Activated gamma-delta T cell (primary cell): Measurements from ENCODE around the gene RYK.
"Not testable (repeated sequence)": the region's sequence is repeated elsewhere in the genome, so short reads cannot be mapped to it uniquely, and the experiment has no call there.

Experiments
- DNase-seq: peaks from one replicate; lab custom pipeline; 2025; lab: John Stamatoyannopoulos, UW

RYK gene

GRCh38 chr3:134253475-134254226, 3.0 kb upstream of the RYK start:
- no peak for DNase-seq

- DNase-seq: no peak
Observed at GRCh38 chr3:134252766-134253165, 2.1 kb upstream of the RYK start.

GRCh38 chr3:134251731-134252391, 1.2 kb upstream of the RYK start:
- DNase-seq: no peak

- DNase-seq: peak; percentile 40
Observed at GRCh38 chr3:134249935-134250716, 533 bp downstream of the RYK start.

GRCh38 chr3:134249296-134249841, 1.3 kb downstream of the RYK start:
- no peak for DNase-seq

- no peak for DNase-seq
Observed at GRCh38 chr3:134244921-134245320, 5.7 kb downstream of the RYK start.

- DNase-seq: no peak
Observed at GRCh38 chr3:134242649-134243617, 7.7 kb downstream of the RYK start.

GRCh38 chr3:134239538-134239937, 11.1 kb downstream of the RYK start:
- DNase-seq: no peak

- DNase-seq: no peak
Observed at GRCh38 chr3:134237454-134238145, 13.1 kb downstream of the RYK start.

- DNase-seq: no peak
Observed at GRCh38 chr3:134236505-134237170, 14.0 kb downstream of the RYK start.

GRCh38 chr3:134235577-134236076, 15.0 kb downstream of the RYK start:
- no peak for DNase-seq

- no peak for DNase-seq
Observed at GRCh38 chr3:134232951-134233350, 17.7 kb downstream of the RYK start.

GRCh38 chr3:134232151-134232550, 18.5 kb downstream of the RYK start:
- DNase-seq: no peak

GRCh38 chr3:134231131-134231530, 19.5 kb downstream of the RYK start:
- DNase-seq: no peak

- DNase-seq: no peak
Observed at GRCh38 chr3:134229038-134229437, 21.6 kb downstream of the RYK start.

- no peak for DNase-seq
Observed at GRCh38 chr3:134228479-134228878, 22.2 kb downstream of the RYK start.

- DNase-seq: no peak
Observed at GRCh38 chr3:134228035-134228434, 22.6 kb downstream of the RYK start.

GRCh38 chr3:134224796-134225156, 25.9 kb downstream of the RYK start:
- DNase-seq: not testable (repeated sequence)

- DNase-seq: no peak
Observed at GRCh38 chr3:134222835-134223234, 27.8 kb downstream of the RYK start.

- DNase-seq: no peak
Observed at GRCh38 chr3:134216851-134217250, 33.8 kb downstream of the RYK start.
